ENCODE results near the gene TNIP1. TPM values are rescaled to one million over a fixed set of nuclear protein-coding genes. Genes with fewer than 3 reads are reported as not detected.
A peak's percentile ranks its signal among the peaks of the same experiment; 100 is the strongest.

Gene TNIP1
- total RNA-seq, 1 experiment from 2014 or later: 339 TPM

GRCh38 chr5:151074557-151074956 lies 6.3 kb downstream of the TNIP1 start:
- Mint-ChIP-seq H3K9me3 (ENCODE audit: low read depth, unreplicated experiment) (no peaks in the 10 kb centered on the region), H3K36me3 (ENCODE audit: insufficient read depth, unreplicated experiment) (peaks cover 96% of the 10 kb centered on the region), H3K27ac (ENCODE audit: unreplicated experiment) (peak overlapping the region; percentile 61), H3K4me3 (ENCODE audit: low read depth, unreplicated experiment) (no peak overlapping the region), H3K27me3 (ENCODE audit: unreplicated experiment) (no peaks in the 10 kb centered on the region), H3K4me1 (ENCODE audit: low read depth, unreplicated experiment) (peaks cover 96% of the 10 kb centered on the region)
- CTCF ChIA-PET: interaction anchor here (0.7 to 1.5 kb wide), 4 partner anchors 9 to 23 kb away, joined by 3 to 4 read pairs (median 3); no protein-coding TSS in a partner anchor
- no peak for TF ChIP-seq CTCF (IDR thresholded peaks at IDR 0.05; ENCODE audit: unreplicated experiment)
- DNase-seq: no peak
- intact Hi-C loops (cut with micrococcal nuclease; ENCODE audit: unreplicated experiment): loop anchor here (2.0 kb wide), 1 partner anchor 14 kb away; no protein-coding TSS in a partner anchor
- no TSS peak for BruUV-seq (replicated peaks)

DNA sequence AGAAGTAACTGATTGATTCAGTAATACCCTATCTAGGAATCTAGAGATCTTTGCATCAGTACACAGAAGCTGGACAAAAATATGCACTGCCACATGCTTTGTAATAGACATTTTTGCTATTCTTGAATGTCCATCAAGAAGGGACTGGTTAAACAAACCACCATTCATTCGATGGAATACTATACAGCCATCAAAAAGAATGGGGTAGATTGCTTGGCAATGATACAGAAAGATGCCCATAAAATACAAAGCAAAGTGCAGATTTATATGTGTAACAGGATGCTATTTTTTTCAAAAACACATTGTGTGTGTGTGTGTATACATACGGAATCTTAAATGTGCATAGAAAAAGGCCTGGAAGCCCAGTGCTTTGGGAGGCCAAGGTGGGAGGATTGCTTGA lies 7.6 kb downstream of the TNIP1 start:
- CTCF ChIA-PET: interaction anchor here (1.3 to 1.7 kb wide), 2 partner anchors 10 to 21 kb away, joined by 3 to 6 read pairs; no protein-coding TSS in a partner anchor
- no peak for DNase-seq
- Mint-ChIP-seq H3K27me3 (ENCODE audit: unreplicated experiment) (no peaks in the 10 kb centered on the region), H3K27ac (ENCODE audit: unreplicated experiment) (peak overlapping the region; percentile 79), H3K9me3 (ENCODE audit: low read depth, unreplicated experiment) (no peaks in the 10 kb centered on the region), H3K4me1 (ENCODE audit: low read depth, unreplicated experiment) (peaks cover 94% of the 10 kb centered on the region), H3K4me3 (ENCODE audit: low read depth, unreplicated experiment) (no peak overlapping the region), H3K36me3 (ENCODE audit: insufficient read depth, unreplicated experiment) (peaks cover 96% of the 10 kb centered on the region)
- no TSS peak for BruUV-seq (replicated peaks)
- intact Hi-C loops (cut with micrococcal nuclease; ENCODE audit: unreplicated experiment): no loop called here
- no peak for TF ChIP-seq CTCF (IDR thresholded peaks at IDR 0.05; ENCODE audit: unreplicated experiment)

GRCh38 chr5:151072630-151073025 lies 8.2 kb downstream of the TNIP1 start:
- peak overlapping the region; percentile 79 for H3K27ac Mint-ChIP-seq (ENCODE audit: unreplicated experiment)
- CTCF ChIA-PET: interaction anchor here (0.6 to 1.7 kb wide), 3 partner anchors 11 to 21 kb away, joined by 3 to 6 read pairs (median 3); no protein-coding TSS in a partner anchor
- no peaks in the 10 kb centered on the region for H3K27me3 Mint-ChIP-seq (ENCODE audit: unreplicated experiment)
- DNase-seq: peak; percentile 48
- intact Hi-C loops (cut with micrococcal nuclease; ENCODE audit: unreplicated experiment): no loop called here
- no peaks in the 10 kb centered on the region for H3K9me3 Mint-ChIP-seq (ENCODE audit: low read depth, unreplicated experiment)
- TF ChIP-seq CTCF (IDR thresholded peaks at IDR 0.05; ENCODE audit: unreplicated experiment): no peak
- H3K4me3 Mint-ChIP-seq (ENCODE audit: low read depth, unreplicated experiment): peak overlapping the region; percentile 43
- peaks cover 96% of the 10 kb centered on the region for H3K36me3 Mint-ChIP-seq (ENCODE audit: insufficient read depth, unreplicated experiment)
- peaks cover 94% of the 10 kb centered on the region for H3K4me1 Mint-ChIP-seq (ENCODE audit: low read depth, unreplicated experiment)
- no TSS peak for BruUV-seq (replicated peaks)

- no peak for DNase-seq
- H3K27me3 Mint-ChIP-seq (ENCODE audit: unreplicated experiment): no peaks in the 10 kb centered on the region
- peak overlapping the region; percentile 79 for H3K27ac Mint-ChIP-seq (ENCODE audit: unreplicated experiment)
- CTCF ChIA-PET: interaction anchor here (0.6 to 1.7 kb wide), 3 partner anchors 12 to 21 kb away, joined by 3 to 6 read pairs (median 3); no protein-coding TSS in a partner anchor
- no peak for TF ChIP-seq CTCF (IDR thresholded peaks at IDR 0.05; ENCODE audit: unreplicated experiment)
- H3K9me3 Mint-ChIP-seq (ENCODE audit: low read depth, unreplicated experiment): no peaks in the 10 kb centered on the region
- intact Hi-C loops (cut with micrococcal nuclease; ENCODE audit: unreplicated experiment): no loop called here
- BruUV-seq (replicated peaks): no TSS peak
- H3K4me1 Mint-ChIP-seq (ENCODE audit: low read depth, unreplicated experiment): peaks cover 91% of the 10 kb centered on the region
- peaks cover 95% of the 10 kb centered on the region for H3K36me3 Mint-ChIP-seq (ENCODE audit: insufficient read depth, unreplicated experiment)
- H3K4me3 Mint-ChIP-seq (ENCODE audit: low read depth, unreplicated experiment): peak overlapping the region; percentile 43
Measured at GRCh38 chr5:151071848-151072629, 8.8 kb downstream of the TNIP1 start.

Measured in Calu3 (cell line).